HG03521 (cell line): ENCODE results near the gene C1RL.
"Not testable (repeated sequence)": the region's sequence is repeated elsewhere in the genome, so short reads cannot be mapped to it uniquely, and the experiment has no call there.

Source experiments
- ATAC-seq: cut with Tn5 transposase; IDR thresholded peaks from one replicate; pipeline ENCODE4 v1.9.1; 2021; ENCODE audit warnings: mild to moderate bottlenecking, moderate library complexity; ENCODE audit not compliant: unreplicated experiment

Gene C1RL

DNA sequence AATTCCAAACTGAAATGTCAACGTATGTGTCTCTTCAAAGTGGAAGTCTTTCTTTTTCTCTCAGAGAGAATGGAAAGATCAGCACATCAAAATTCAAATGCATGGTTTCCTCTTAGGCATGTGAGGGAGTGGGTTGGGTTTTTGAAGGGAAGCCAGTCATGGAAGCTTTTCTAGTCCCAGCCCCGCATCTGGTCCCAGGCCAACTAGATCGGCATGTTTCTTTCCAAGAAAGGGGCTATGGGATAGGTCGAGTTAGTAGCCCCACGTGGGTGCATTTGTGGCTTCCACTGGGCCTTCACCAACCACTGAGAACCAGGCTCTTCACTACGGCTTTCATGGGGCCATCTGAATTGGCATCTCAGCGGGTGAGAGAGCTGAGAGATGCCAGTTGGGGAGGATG is 41.9 kb downstream of the C1RL start:
- no peak for ATAC-seq

DNA sequence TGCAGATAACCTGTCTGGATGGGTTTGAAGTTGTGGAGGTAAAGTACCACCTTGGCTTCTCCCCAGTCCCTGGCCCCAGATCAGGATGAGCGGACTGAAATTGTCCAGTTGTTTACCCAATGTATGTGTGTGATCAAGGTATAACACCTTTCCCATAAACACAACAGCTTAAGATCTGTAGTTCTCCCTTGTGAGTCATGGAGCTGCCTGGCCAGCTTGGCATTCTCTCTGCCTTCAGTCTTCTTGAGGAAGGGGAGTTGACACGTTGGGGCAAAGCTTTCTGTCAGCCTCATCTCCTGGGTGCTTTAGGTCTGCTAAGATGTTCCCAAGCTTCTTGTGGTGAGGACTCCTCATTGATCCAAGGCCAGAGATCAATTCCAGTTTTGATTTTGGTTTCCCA is 42.4 kb downstream of the C1RL start:
- ATAC-seq: no peak

GRCh38 chr12:7065073-7065623 is 43.9 kb downstream of the C1RL start:
- no peak for ATAC-seq

DNA sequence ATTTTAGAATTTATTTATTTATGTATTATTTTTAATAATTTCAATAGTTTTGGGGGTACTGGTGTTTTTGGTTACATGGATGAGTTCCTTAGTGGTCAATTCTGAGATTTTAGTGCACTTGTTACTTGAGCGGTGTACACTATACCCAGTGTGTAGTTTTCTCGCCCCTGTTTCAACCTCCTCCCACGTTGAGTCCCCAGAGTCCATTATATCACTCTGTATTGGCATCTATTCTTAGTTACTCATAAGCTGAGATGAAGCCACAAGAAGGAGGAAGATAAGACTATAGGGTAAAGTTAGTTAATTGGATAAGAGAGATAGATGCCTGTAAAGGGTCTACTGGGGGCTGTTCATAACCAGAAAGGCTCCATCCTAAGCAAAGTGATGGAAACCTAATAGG is 44.5 kb downstream of the C1RL start:
- no peak for ATAC-seq

DNA sequence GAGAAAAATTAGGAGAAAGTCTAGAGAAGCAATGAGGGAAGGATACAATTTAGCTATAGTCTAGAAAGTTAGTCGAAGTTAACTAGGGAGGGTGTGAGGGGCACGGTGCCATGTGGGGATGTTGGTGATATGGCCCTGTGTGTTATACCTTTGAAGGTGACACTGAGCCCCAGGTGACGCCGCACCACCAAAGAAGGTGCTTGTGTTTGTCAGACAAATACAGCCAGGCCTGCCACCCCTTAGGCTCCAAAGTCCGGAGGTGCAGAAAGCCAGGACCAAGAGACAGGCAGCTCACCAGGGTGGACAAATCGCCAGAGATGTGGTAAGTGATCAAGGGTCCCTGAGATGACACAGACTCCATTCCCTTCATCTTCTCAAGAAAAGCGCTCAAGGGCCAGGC is 47.4 kb downstream of the C1RL start:
- no peak for ATAC-seq

DNA sequence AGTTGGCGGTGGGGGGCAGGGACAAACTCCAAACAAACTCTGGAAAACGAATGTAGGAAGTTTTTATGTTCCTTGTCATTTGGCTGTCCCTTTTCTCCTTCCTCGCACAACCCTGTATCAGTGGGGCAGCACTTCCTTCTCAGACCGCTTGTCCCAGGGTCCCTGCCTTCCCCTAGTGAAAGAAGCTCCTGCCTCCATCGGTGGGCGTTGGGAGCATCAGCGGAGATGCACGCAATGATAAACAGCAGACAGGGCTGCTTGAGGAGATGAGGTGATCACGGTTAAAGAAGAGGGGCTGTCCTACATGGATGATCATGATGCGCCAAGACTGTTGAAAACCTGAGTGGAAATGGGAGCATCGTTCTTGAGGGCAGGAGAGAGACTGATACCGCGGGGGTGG is 47.9 kb downstream of the C1RL start:
- ATAC-seq: no peak

DNA sequence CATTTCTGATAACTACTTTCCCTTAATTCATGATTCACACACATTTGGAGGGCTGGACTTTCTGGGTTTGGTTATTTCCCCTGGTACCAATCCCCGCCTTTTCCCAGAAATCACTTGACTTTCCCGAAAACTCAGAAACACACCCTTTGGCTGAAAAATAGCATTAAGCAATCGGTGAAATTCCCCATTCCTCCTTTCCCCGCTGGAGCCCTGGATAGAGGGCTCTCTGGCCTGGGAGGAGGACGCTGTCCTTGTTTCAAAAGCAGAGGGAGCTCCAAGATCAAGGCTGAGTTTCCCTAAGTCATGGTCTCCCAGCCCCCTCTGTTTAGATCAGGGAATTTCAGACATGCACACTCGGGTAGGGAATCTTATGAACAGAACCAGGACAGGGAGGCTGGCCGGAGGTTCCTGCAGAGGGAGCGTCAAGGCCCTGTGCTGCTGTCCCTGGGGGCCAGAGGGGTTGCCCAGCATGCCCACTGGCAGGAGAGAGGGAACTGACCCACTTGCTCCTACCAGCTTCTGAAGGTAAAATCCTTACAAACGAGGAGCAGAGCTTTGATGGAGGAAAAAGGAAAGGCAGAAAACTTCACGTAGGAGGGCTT is 48.6 kb downstream of the C1RL start, which contains the start of gene C1S:
Gene C1S, plus strand, starts transcription at position 366 of the 602 bp plus-strand sequence. CDS start 1,195 bp downstream, outside the sequence.
- ATAC-seq: no peak

GRCh38 chr12:7059780-7060179 is 49.2 kb downstream of the C1RL start:
- no peak for ATAC-seq

DNA sequence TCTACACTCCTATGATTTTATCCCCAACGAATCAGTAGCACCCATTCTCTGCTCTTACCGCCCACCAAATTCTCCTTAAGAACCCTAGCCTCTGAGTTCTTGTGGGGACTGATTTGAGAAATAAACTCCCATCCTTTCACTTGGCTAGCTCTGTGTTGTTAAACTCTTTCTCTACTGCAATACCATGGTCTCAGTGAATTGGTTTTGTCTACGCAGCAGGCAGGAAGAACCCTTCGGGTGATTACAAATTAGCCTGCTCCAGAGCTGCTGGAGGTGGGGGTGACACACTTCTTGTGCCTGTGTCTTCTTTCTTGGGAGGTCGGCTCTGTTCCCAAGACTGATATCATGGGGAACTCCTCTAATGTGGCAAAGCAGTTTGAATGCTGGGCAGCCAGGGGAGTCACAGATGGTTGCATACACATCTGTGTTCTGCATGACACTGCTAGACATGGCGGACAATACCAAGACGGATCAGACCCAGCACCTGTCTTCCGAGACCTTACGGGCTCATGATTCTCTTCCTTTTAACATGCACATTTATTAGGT is 50.1 kb downstream of the C1RL start:
- no peak for ATAC-seq

GRCh38 chr12:7058163-7058845 is 50.7 kb downstream of the C1RL start:
- no peak for ATAC-seq

DNA sequence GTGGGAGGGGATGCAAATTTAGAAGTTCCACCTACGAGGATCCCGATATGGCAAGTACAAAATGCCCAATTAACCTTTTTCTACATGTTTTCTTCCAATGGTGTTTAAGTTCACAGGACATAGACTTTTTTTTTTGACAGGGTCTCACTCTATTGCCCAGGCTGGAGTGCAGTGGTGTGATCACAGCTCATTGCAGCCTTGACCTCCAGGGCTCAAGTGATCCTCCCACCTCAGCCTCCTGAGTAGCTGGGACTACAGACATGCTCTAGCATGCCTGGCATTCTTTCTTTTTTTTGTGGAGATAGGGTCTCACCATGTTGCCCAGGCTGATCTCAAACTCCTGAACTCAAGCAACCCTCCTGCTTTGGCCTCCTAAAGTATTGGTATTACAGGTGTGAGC is 53.3 kb downstream of the C1RL start:
- ATAC-seq: not testable (repeated sequence)

DNA sequence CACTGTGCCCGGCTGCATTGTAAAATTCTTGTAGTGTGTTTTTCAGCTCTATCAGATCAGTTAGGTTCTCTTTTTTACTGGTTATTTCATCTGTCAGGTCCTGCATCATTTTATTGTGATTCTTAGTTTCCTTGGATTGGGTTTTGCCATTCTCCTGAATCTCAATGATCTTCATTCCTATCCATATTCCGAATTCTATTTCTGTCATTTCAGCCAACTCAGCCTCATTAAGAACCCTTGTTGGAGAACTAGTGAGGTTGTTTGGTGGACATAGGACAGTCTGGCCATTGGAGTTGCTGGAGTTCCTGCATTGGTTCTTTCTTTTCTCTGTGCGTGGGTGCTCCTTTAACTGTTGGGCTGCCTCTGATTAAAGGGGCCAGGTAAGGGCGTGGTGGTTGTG is 54.1 kb downstream of the C1RL start:
- no peak for ATAC-seq

- ATAC-seq: not testable (repeated sequence)
Observed at GRCh38 chr12:7049973-7050372, 59.0 kb downstream of the C1RL start.

DNA sequence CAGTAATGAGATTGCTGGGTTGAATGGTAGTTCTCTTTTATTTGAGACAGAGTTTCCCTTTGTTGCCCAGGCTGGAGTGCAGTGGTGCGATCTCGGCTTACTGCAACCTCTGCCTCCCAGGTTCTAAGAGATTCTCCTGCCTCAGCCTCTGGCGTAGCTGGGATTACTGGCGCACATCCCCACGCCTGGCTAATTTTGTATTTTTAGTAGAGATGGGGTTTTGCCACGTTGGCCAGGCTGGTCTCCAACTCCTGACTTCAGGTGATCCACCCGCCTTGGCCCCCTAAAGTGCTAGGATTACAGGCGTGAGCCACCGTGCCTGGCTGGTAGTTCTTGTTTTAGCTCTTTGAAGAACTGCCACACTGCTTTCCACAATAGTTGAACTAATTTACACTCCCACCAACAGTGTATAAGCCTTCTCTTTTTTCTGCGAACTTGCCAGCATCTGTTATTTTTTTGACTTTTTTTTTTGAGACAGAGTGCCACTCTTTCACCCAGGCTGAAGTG is 59.5 kb downstream of the C1RL start:
- not testable (repeated sequence) for ATAC-seq

GRCh38 chr12:7047306-7047705 is 61.7 kb downstream of the C1RL start:
- ATAC-seq: no peak

GRCh38 chr12:7046383-7047105 is 62.5 kb downstream of the C1RL start:
- no peak for ATAC-seq

GRCh38 chr12:7045913-7046312 is 63.1 kb downstream of the C1RL start:
- no peak for ATAC-seq
